Measurements from ENCODE around the gene TMEM250.

Gene TMEM250

GRCh38 chr9:136133191-136133958 lies 14.7 kb upstream of the TMEM250 start:
- no peak for DNase-seq (ENCODE audit: low read depth, low spot score)
- no peak overlapping the region for H3K27ac ChIP-seq

- DNase-seq (ENCODE audit: low read depth, low spot score): no peak
- H3K27ac ChIP-seq: no peak overlapping the region
Measured at GRCh38 chr9:136132512-136133050, 13.9 kb upstream of the TMEM250 start.

- H3K27ac ChIP-seq: no peak overlapping the region
Measured at GRCh38 chr9:136131629-136132511, 13.2 kb upstream of the TMEM250 start.

GRCh38 chr9:136129176-136129575 lies 10.5 kb upstream of the TMEM250 start:
- H3K27ac ChIP-seq: no peak overlapping the region
- no peak for DNase-seq (ENCODE audit: low read depth, low spot score)

More at GRCh38 chr9:136131629-136132511, 13.2 kb upstream of the TMEM250 start:
- DNase-seq (ENCODE audit: low read depth, low spot score): no peak

GRCh38 chr9:136128436-136128835 lies 9.8 kb upstream of the TMEM250 start:
- H3K27ac ChIP-seq: no peak overlapping the region

GRCh38 chr9:136127313-136127712 lies 8.6 kb upstream of the TMEM250 start:
- no peak for DNase-seq (ENCODE audit: low read depth, low spot score)
- no peak overlapping the region for H3K27ac ChIP-seq

More at GRCh38 chr9:136128436-136128835, 9.8 kb upstream of the TMEM250 start:
- DNase-seq (ENCODE audit: low read depth, low spot score): no peak

GRCh38 chr9:136124976-136125692 lies 6.5 kb upstream of the TMEM250 start:
- no peak for DNase-seq (ENCODE audit: low read depth, low spot score)
- H3K27ac ChIP-seq: no peak overlapping the region

- DNase-seq (ENCODE audit: low read depth, low spot score): no peak
- H3K27ac ChIP-seq: no peak overlapping the region
Measured at GRCh38 chr9:136122425-136123383, 4.0 kb upstream of the TMEM250 start.

- no peak for DNase-seq (ENCODE audit: low read depth, low spot score)
- no peak overlapping the region for H3K27ac ChIP-seq
Measured at GRCh38 chr9:136121801-136122200, 3.1 kb upstream of the TMEM250 start.

- H3K27ac ChIP-seq: no peak overlapping the region
- no peak for DNase-seq (ENCODE audit: low read depth, low spot score)
Measured at GRCh38 chr9:136120438-136120844, 1.8 kb upstream of the TMEM250 start.

- no peak for DNase-seq (ENCODE audit: low read depth, low spot score)
- H3K27ac ChIP-seq: peak overlapping the region; percentile 86
Measured at GRCh38 chr9:136119883-136120393, 1.3 kb upstream of the TMEM250 start.

- H3K27ac ChIP-seq: peak overlapping the region; percentile 86
- no peak for DNase-seq (ENCODE audit: low read depth, low spot score)
Measured at GRCh38 chr9:136119061-136119882, 597 bp upstream of the TMEM250 start.

- DNase-seq (ENCODE audit: low read depth, low spot score): no peak
- peak overlapping the region; percentile 86 for H3K27ac ChIP-seq
Measured at GRCh38 chr9:136117916-136118319, 757 bp downstream of the TMEM250 start.

GRCh38 chr9:136117291-136117915 lies 1.3 kb downstream of the TMEM250 start:
- no peak for DNase-seq (ENCODE audit: low read depth, low spot score)
- H3K27ac ChIP-seq: peak overlapping the region; percentile 86

- H3K27ac ChIP-seq: no peak overlapping the region
- no peak for DNase-seq (ENCODE audit: low read depth, low spot score)
Measured at GRCh38 chr9:136116360-136117098, 2.1 kb downstream of the TMEM250 start.

GRCh38 chr9:136115641-136116359 lies 2.9 kb downstream of the TMEM250 start:
- no peak overlapping the region for H3K27ac ChIP-seq
- DNase-seq (ENCODE audit: low read depth, low spot score): no peak
